HG02970 (cell line): ENCODE data around the gene YIF1A.

Experiments used
- ATAC-seq: cut with Tn5 transposase; IDR thresholded peaks from one replicate; pipeline ENCODE4 v1.9.1; 2021; ENCODE audit warnings: mild to moderate bottlenecking, moderate library complexity, moderate number of reproducible peaks; ENCODE audit not compliant: unreplicated experiment, low FRiP score

Gene YIF1A

GRCh38 chr11:66275396-66275795 is 13.5 kb downstream of the YIF1A start:
- ATAC-seq = no peak

GRCh38 chr11:66274219-66274618 is 14.7 kb downstream of the YIF1A start:
- ATAC-seq = no peak

GRCh38 chr11:66272596-66272995 is 16.3 kb downstream of the YIF1A start:
- ATAC-seq = no peak

- no peak for ATAC-seq
Observed at GRCh38 chr11:66271816-66272215, 17.1 kb downstream of the YIF1A start.

GRCh38 chr11:66268952-66269905 is 19.7 kb downstream of the YIF1A start:
- no peak for ATAC-seq

- peak; percentile 85 for ATAC-seq
Observed at GRCh38 chr11:66268244-66268951, 20.5 kb downstream of the YIF1A start, which contains the start of gene RAB1B. RAB1B (plus strand) TSS chr11:66268639; CDS start chr11:66268680, 41 bp downstream.

- peak; percentile 43 for ATAC-seq
Observed at GRCh38 chr11:66267379-66268243, 21.3 kb downstream of the YIF1A start.

- ATAC-seq = no peak
Observed at GRCh38 chr11:66267039-66267378, 21.9 kb downstream of the YIF1A start.

- no peak for ATAC-seq
Observed at GRCh38 chr11:66266378-66267038, 22.4 kb downstream of the YIF1A start.

- no peak for ATAC-seq
Observed at GRCh38 chr11:66265531-66266377, 23.2 kb downstream of the YIF1A start.

GRCh38 chr11:66264914-66265313 is 24.0 kb downstream of the YIF1A start:
- ATAC-seq = no peak

GRCh38 chr11:66264383-66264782 is 24.6 kb downstream of the YIF1A start:
- ATAC-seq = no peak

- ATAC-seq = no peak
Observed at GRCh38 chr11:66263785-66264184, 25.2 kb downstream of the YIF1A start.

GRCh38 chr11:66263231-66263630 is 25.7 kb downstream of the YIF1A start:
- no peak for ATAC-seq

- no peak for ATAC-seq
Observed at GRCh38 chr11:66262696-66263095, 26.2 kb downstream of the YIF1A start.

GRCh38 chr11:66262191-66262590 is 26.8 kb downstream of the YIF1A start:
- no peak for ATAC-seq

- no peak for ATAC-seq
Observed at GRCh38 chr11:66261578-66261977, 27.4 kb downstream of the YIF1A start.

- no peak for ATAC-seq
Observed at GRCh38 chr11:66259956-66260355, 29.0 kb downstream of the YIF1A start.

- no peak for ATAC-seq
Observed at GRCh38 chr11:66259225-66259624, 29.7 kb downstream of the YIF1A start.
